Karpas-422 (cell line): ENCODE results near the gene KIF5A. TPM values are rescaled to one million over a fixed set of nuclear protein-coding genes. Genes with fewer than 3 reads are reported as not detected.
"Not testable (repeated sequence)": the region's sequence is repeated elsewhere in the genome, so short reads cannot be mapped to it uniquely, and the experiment has no call there.

Experiments
- DNase-seq: peaks from one replicate; pipeline ENCODE4 v3.0.0-alpha.2; 2015
- H2AFZ ChIP-seq: fragments of 200-600 bp; sonication (generic); 2 replicates; pipeline ENCODE4 v1.6.1; 2014; ENCODE audit warnings: antibody characterized with exemption, low read length, mixed read lengths
- H3K27ac ChIP-seq: fragments of 200-600 bp; sonication (generic); 2 replicates; pipeline ENCODE4 v1.5.1; 2014; ENCODE audit warnings: mild to moderate bottlenecking, low read length, moderate library complexity
- H3K27me3 ChIP-seq: fragments of 200-600 bp; sonication (generic); 2 replicates; pipeline ENCODE4 v1.6.1; 2014; ENCODE audit warnings: low read length, mixed read lengths
- H3K36me3 ChIP-seq: fragments of 200-600 bp; sonication (generic); 2 replicates; pipeline ENCODE4 v1.6.1; 2014; ENCODE audit warnings: low read length, mixed read lengths; ENCODE audit not compliant: insufficient read depth
- H3K4me1 ChIP-seq: fragments of 200-600 bp; sonication (generic); 2 replicates; pipeline ENCODE4 v1.6.1; 2014; ENCODE audit warnings: mild to moderate bottlenecking, low read length, mixed read lengths
- H3K4me2 ChIP-seq: fragments of 200-600 bp; sonication (generic); 2 replicates; pipeline ENCODE4 v1.6.1; 2014; ENCODE audit warnings: low read length, low read depth, mild to moderate bottlenecking; ENCODE audit not compliant: poor library complexity, severe bottlenecking
- H3K4me3 ChIP-seq: fragments of 200-600 bp; sonication (generic); 2 replicates; pipeline ENCODE4 v1.5.1; 2014; ENCODE audit warnings: mild to moderate bottlenecking, antibody characterized with exemption, low read length, mixed read lengths
- H3K79me2 ChIP-seq: fragments of 200-600 bp; sonication (generic); 2 replicates; pipeline ENCODE4 v1.6.1; 2014; ENCODE audit warnings: mild to moderate bottlenecking, low read length, mixed read lengths
- H3K9ac ChIP-seq: fragments of 200-600 bp; sonication (generic); 2 replicates; pipeline ENCODE4 v1.6.0; 2014; ENCODE audit warnings: low read length
- H3K9me2 ChIP-seq: fragments of 200-600 bp; sonication (generic), shearing (Covaris generic); replicated peaks from 2 replicates; pipeline ENCODE4 v1.6.0; 2014; ENCODE audit warnings: mild to moderate bottlenecking, low read length, moderate library complexity; ENCODE audit not compliant: insufficient read depth
- H3K9me3 ChIP-seq: fragments of 300-700, 200-600 bp; sonication (generic); 2 replicates; pipeline ENCODE4 v1.6.1; 2014; ENCODE audit warnings: low read length, mixed read lengths
- H4K20me1 ChIP-seq: fragments of 200-600 bp; sonication (generic); 2 replicates; pipeline ENCODE4 v1.6.1; 2014; ENCODE audit warnings: mild to moderate bottlenecking, antibody characterized with exemption, low read length, low read depth; ENCODE audit not compliant: insufficient read depth
- total RNA-seq: library from RNA; depleted of rRNA; stranded (reverse); fragments of >200 nt; shearing (Covaris generic); gene quantifications from 2 replicates; pipeline ENCODE4 v1.2.3, GENCODE V29; 2014; ENCODE audit warnings: low replicate concordance

Gene KIF5A
- total RNA-seq, 1 experiment from 2014 or later, result 21.5 TPM

DNA sequence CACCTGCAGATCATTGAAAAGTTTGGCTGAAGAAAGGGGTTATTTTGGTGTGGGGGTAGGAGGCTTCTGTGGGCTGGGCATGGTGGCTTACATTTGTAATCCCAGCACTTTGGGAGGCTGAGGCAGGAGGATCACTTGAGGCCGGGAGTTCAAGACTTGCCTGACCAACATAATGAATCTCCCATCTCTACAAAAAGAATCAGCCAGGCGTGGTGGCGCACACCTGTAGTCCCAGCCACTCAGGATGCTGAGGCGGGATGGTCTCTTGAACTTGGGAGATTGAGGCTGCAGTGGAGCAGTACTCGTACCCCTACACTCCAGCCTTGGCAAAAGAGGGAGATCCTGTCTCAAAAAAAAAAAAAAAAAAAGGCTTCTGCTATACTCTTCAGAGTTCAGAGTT, 36.6 kb upstream of the KIF5A start:
- no peak overlapping the region for H3K4me2 ChIP-seq
- no peak for DNase-seq
- no peak overlapping the region for H2AFZ ChIP-seq
- no peak overlapping the region for H3K27ac ChIP-seq
- H3K79me2 ChIP-seq, result peaks cover 12% of the 10 kb centered on the region
- no peaks in the 10 kb centered on the region for H3K27me3 ChIP-seq
- no peaks in the 10 kb centered on the region for H3K9me3 ChIP-seq
- H3K4me1 ChIP-seq, result peaks cover 3% of the 10 kb centered on the region
- no peak overlapping the region for H3K4me3 ChIP-seq
- H3K9ac ChIP-seq, result no peak overlapping the region
- H3K36me3 ChIP-seq, result peaks cover 56% of the 10 kb centered on the region
- H3K9me2 ChIP-seq, result no peaks in the 10 kb centered on the region
- peaks cover 10% of the 10 kb centered on the region; the same call in 1 of the 2 replicates for H4K20me1 ChIP-seq

DNA sequence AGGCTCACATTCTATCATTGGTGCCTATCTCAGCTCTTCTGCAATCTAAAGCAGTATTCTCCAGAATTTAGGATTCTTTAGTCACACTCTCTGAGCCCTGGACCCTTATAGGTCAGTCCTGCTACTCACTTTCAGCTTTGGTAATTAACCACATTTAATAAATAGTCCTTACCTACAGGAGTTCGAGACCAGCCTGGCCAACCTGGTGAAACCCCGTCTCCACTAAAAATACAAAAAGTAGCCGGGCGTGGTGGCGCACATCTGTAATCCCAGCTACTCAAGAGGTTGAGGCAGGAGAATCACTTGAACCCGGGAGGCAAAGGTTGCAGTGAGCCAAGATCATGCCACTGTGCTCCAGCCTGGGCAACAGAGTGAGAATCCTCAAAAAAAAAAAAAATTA, 36.2 kb upstream of the KIF5A start:
- not testable (repeated sequence) for H3K9ac ChIP-seq, H3K4me2 ChIP-seq, H3K27ac ChIP-seq, H3K9me3 ChIP-seq, H2AFZ ChIP-seq, H3K4me3 ChIP-seq, H3K4me1 ChIP-seq, DNase-seq, H3K9me2 ChIP-seq, H3K27me3 ChIP-seq
- Histone ChIP-seq H3K79me2 (peaks cover 16% of the 10 kb centered on the region), H3K36me3 (peaks cover 59% of the 10 kb centered on the region), H4K20me1 (peaks cover 14% of the 10 kb centered on the region; the same call in 1 of the 2 replicates)

DNA sequence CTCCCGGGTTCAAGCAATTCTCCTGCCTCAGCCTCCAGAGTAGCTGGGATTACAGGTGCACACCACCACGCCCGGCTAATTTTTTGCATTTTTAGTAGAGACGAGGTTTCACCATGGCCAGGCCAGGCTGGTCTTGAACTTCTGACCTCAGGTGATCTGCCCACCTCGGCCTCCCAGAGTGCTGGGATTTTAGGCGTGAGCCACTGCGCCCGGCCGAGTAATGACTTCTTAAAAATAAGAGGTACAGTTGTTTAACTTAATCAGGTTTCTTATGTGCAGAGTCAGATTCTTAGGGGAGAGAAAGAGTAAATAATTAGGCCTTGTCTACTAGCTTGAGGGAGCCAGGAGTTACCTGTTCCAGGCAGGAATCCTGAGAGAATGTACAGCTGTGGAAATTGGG, 35.6 kb upstream of the KIF5A start:
- Histone ChIP-seq H3K36me3 (peaks cover 59% of the 10 kb centered on the region), H4K20me1 (peaks cover 19% of the 10 kb centered on the region; the same call in 1 of the 2 replicates), H3K4me1 (peaks cover 13% of the 10 kb centered on the region), H3K79me2 (peaks cover 21% of the 10 kb centered on the region)
- H3K9me2 ChIP-seq, H3K27ac ChIP-seq, H2AFZ ChIP-seq, H3K9me3 ChIP-seq, H3K27me3 ChIP-seq, H3K9ac ChIP-seq, H3K4me2 ChIP-seq, H3K4me3 ChIP-seq, DNase-seq: not testable (repeated sequence)

- Histone ChIP-seq H3K9me2 (no peaks in the 10 kb centered on the region), H3K4me2 (no peak overlapping the region), H2AFZ (no peak overlapping the region), H3K9ac (no peak overlapping the region), H3K4me3 (no peak overlapping the region), H4K20me1 (peaks cover 25% of the 10 kb centered on the region; the same call in 1 of the 2 replicates), H3K79me2 (peaks cover 28% of the 10 kb centered on the region), H3K4me1 (peaks cover 14% of the 10 kb centered on the region), H3K27me3 (no peaks in the 10 kb centered on the region), H3K36me3 (peaks cover 59% of the 10 kb centered on the region), H3K27ac (no peak overlapping the region), H3K9me3 (no peaks in the 10 kb centered on the region)
- no peak for DNase-seq
Observed at GRCh38 chr12:57514720-57515407, 35.0 kb upstream of the KIF5A start.

- Histone ChIP-seq H3K4me2 (no peak overlapping the region), H3K36me3 (peaks cover 59% of the 10 kb centered on the region), H3K4me3 (no peak overlapping the region), H3K4me1 (peaks cover 14% of the 10 kb centered on the region), H4K20me1 (peaks cover 28% of the 10 kb centered on the region; the same call in 1 of the 2 replicates), H3K27ac (no peak overlapping the region), H3K9ac (no peak overlapping the region), H3K79me2 (peaks cover 32% of the 10 kb centered on the region), H3K27me3 (no peaks in the 10 kb centered on the region), H2AFZ (no peak overlapping the region), H3K9me2 (no peaks in the 10 kb centered on the region), H3K9me3 (no peaks in the 10 kb centered on the region)
- no peak for DNase-seq
Observed at GRCh38 chr12:57515408-57515933, 34.4 kb upstream of the KIF5A start.

- DNase-seq, result no peak
- Histone ChIP-seq H3K9me3 (no peaks in the 10 kb centered on the region), H3K9me2 (no peaks in the 10 kb centered on the region), H3K36me3 (peaks cover 59% of the 10 kb centered on the region), H3K4me3 (no peak overlapping the region), H3K9ac (no peak overlapping the region), H2AFZ (no peak overlapping the region), H3K79me2 (peaks cover 32% of the 10 kb centered on the region), H3K27me3 (no peaks in the 10 kb centered on the region), H3K27ac (no peak overlapping the region), H3K4me1 (peaks cover 17% of the 10 kb centered on the region), H4K20me1 (peaks cover 28% of the 10 kb centered on the region; the same call in 1 of the 2 replicates), H3K4me2 (no peak overlapping the region)
Observed at GRCh38 chr12:57515934-57516541, 33.8 kb upstream of the KIF5A start.

- Histone ChIP-seq H3K9me3 (no peaks in the 10 kb centered on the region), H2AFZ (no peak overlapping the region), H3K9me2 (no peaks in the 10 kb centered on the region), H3K36me3 (peaks cover 57% of the 10 kb centered on the region), H3K4me2 (no peak overlapping the region), H3K79me2 (peaks cover 32% of the 10 kb centered on the region), H3K27me3 (no peaks in the 10 kb centered on the region), H4K20me1 (peaks cover 28% of the 10 kb centered on the region; the same call in 1 of the 2 replicates), H3K4me1 (peaks cover 23% of the 10 kb centered on the region), H3K27ac (no peak overlapping the region), H3K4me3 (no peak overlapping the region), H3K9ac (no peak overlapping the region)
- DNase-seq, result no peak
Observed at GRCh38 chr12:57516617-57517153, 33.2 kb upstream of the KIF5A start.

- peaks cover 28% of the 10 kb centered on the region; the same call in 1 of the 2 replicates for H4K20me1 ChIP-seq
- H3K36me3 ChIP-seq, result peaks cover 52% of the 10 kb centered on the region
- H3K9me3 ChIP-seq, result no peaks in the 10 kb centered on the region
- peaks cover 32% of the 10 kb centered on the region for H3K79me2 ChIP-seq
- peaks cover 28% of the 10 kb centered on the region for H3K4me1 ChIP-seq
- H3K27me3 ChIP-seq, result no peaks in the 10 kb centered on the region
- no peaks in the 10 kb centered on the region for H3K9me2 ChIP-seq
- H3K4me3 ChIP-seq, result no peak overlapping the region
- no peak overlapping the region for H3K27ac ChIP-seq
- no peak overlapping the region for H2AFZ ChIP-seq
- no peak overlapping the region for H3K9ac ChIP-seq
- H3K4me2 ChIP-seq, result no peak overlapping the region
- DNase-seq, result no peak
Observed at GRCh38 chr12:57517187-57517586, 32.7 kb upstream of the KIF5A start.
